AG08395 (cell line): ENCODE results near the gene SLC9A8.
"Not testable (repeated sequence)": the region's sequence is repeated elsewhere in the genome, so short reads cannot be mapped to it uniquely, and the experiment has no call there.

ENCODE experiments used
- DNase-seq: peaks from one replicate; pipeline ENCODE4 v3.0.0; 2012; ENCODE audit warnings: mixed read lengths, low spot score

Gene SLC9A8

DNA sequence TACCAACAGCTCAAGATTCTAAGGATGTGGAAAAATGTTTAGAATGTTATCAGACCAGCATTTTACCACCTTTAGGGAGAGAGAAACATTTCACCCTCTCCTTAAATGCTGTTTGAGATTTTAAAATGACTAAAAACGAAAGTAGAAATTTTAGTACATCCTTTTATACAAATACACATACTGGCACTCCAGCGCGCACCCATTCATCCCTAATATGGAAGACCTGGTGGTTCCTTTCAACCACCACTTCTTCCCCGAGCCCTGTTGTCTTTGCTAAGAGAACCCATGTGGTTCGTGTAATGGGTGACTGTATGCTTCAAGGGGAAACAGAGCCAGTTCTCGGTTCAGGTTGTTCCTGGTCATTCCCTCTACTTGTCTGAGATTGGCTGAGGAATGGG is 81.4 kb downstream of the SLC9A8 start:
- DNase-seq, result no peak

DNA sequence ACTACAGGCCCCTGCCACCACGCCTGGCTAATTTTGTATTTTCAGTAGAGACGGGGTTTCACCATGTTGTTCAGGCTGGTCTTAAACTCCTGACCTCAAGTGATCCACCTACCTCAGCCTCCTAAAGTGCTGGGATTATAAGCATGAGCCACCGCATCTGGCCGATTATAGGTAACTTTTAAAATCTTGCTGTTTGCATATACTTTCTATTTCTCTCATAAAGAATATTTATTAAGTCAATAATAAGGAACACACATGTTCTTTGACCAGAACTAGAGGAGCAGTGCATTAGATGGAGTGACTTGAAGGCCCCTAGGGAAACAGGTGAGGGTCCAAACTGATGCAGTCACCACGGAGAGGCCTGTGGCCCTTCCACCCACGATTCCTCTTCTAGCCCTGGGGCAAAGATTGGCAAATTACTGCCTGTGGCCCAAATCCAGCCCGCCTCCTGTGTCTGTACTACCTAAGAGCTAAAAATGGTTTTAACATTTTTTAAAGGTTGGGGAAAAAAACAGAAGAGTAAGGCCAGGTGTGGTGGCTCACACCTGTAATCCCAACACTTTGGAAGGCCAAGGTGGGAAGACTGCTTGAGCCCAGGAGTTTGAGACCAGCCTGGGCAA is 83.0 kb downstream of the SLC9A8 start:
- DNase-seq, result not testable (repeated sequence)

DNA sequence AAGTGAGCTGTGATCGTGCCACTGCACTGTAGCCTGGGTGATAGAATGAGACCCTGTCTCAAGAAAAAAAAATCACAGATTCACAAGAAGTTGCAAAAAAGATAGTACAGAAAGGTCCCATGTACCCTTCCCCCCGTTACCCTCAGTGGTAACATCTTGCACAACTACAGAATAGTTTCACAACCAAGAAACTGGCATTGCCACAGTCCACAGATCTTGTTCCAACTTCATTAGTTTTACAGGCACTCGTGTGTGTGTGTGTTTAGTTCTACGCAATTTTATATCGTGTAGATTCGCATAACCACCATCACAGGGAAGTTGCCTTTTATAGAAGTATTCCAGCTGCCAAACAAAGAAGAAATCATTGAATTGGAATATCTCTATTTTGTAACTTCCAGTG is 83.6 kb downstream of the SLC9A8 start:
- DNase-seq, result no peak

DNA sequence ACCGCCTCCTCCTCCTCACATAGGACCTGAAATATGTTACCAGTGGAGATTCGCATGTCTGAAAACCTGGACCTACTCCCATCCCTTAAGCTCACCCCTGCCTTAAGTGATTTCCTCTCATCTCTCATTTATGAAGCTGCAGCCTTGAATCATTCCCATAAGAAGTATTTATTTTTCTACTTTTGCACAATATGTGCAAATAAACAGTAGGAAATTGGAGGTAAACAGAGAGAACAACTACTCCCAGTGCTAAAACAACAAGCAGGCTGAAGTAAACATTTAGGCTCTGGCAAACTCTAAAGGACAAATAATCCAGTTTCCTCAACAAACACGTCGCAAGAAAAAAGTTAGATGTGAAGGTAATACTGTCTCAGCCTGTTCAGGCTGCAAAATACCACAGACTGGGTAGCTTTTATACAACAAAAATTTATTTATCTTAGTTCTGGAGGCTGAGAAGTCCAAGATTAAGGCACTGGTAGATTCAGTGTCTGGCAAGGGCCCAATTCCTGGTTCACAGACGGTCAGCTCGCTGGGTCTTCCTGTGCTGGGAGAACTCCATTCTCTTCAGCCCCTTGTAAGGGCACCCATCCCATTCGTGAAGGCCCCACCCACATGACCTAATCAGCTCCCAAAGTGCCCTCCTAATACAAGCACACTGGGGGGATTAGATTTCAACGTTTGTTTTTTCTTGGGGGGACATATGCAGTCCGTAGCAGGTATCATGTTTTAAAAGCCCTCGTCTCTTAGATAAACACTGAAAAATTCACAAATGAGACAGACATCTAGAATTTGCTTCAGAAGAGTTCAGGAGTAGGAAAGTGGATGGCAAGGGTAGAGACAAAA is 87.1 kb downstream of the SLC9A8 start:
- DNase-seq, result no peak

DNA sequence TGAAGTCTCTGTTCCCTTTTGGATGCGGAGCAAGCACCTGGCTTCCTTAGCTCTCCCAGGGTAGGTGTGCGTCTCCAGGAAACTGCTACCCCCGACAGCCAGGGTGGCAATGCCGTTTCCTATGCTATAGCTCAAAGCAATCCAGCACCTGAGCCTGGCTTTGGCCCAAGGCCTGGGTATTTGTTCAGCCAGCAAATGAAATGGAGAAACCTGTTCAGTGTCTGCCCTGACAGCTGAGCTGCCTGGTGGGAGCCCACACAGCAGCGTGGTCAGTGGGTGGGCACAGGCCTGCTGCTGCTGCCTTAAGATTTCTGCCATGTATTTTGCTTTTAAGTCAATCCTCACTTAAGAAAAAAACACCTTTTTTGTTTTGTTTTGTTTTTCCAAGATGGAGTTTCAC is 89.0 kb downstream of the SLC9A8 start:
- no peak for DNase-seq

DNA sequence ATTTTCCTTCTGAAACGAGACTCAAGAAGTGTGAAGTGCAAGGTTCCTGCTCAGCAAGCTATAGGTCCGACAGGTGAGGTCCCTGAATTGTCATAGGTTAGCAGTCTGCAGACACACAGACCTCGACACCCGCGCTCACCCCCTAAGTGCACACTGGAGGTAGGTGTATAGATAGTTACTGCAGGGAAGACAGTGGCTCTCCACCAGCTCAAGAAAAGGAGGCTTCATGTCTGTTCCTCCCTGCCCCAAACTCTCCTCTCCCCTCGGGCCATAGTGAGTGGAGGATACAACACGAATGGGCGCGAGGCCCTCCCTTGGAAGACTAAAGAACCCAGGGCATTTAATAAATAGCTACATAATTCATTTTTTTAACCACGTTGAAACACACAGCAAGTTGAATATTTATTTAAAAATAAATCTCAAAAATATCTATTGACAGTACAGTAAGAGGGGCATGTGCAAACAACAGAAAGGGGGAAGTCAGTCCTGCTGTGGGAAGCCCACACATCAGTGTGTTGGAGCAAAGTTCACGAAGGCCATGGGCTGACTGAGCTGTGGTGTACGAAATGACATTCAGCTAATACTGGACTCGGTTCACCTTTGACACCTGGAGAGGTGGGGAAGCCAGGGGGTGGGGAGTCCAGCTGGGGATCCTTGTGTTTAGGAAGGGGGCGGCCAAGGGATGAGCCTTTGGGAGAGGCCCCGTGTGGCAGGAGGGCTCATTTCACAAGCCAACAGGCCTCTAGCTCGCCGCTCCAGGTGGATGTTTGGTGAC is 92.0 kb downstream of the SLC9A8 start:
- no peak for DNase-seq

DNA sequence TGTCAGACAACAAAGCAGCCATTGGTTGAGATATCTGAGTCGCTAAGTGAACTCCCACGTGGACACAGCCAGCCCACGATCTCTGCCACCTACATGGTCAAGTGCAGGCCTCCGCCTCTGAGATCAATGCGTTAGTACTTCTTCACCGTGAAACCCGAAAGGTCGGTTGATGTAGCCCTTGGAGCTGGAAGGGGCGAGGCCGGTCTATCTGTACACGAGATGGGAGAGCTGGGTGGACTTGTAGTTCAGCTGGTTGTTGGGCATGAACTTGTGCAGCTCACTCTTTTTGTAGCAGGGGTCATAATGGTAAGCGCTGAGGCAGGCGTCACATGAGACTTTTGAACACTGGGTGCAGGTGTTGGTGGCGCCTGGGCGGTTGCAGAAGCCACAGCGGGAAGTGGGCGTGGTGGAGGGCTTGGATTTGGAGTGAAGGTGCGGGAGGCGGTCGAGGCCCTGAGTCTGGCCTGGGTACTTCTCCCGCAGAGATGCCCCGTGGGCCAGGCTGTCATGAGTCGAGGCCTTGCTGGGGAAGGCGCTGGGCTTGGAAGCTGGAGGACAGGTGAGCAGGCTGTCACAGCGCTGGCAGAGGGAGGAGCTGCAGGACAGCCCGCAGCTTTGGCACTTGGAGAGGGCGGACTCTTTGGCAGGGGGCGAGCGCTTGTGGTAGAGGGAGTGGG is 92.9 kb downstream of the SLC9A8 start:
- DNase-seq, result no peak

DNA sequence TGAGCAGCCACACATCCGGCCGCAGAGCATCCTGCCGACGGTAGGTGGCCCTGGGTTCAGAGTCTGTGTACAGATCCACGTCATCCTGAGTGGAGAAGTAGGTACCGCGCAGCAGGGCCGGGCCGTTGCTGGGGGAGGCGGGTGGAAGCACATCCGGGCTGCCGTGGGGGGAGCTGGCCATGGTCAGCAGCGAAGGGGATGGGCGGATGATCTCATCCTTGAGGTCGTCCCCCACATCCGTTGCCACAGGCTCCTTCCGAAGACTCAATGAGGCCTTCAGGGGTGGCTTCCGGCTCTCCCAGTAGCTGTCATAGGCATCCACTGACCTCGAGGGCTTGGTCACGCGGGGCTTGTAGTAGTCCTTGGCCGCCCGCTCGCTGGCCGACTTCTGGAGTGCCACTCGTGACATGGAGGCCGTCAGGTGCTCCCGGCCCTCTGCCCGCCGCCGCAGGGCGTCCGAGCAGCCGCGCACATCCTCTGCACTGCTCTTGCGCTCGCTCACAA is 93.5 kb downstream of the SLC9A8 start:
- DNase-seq, result no peak

DNA sequence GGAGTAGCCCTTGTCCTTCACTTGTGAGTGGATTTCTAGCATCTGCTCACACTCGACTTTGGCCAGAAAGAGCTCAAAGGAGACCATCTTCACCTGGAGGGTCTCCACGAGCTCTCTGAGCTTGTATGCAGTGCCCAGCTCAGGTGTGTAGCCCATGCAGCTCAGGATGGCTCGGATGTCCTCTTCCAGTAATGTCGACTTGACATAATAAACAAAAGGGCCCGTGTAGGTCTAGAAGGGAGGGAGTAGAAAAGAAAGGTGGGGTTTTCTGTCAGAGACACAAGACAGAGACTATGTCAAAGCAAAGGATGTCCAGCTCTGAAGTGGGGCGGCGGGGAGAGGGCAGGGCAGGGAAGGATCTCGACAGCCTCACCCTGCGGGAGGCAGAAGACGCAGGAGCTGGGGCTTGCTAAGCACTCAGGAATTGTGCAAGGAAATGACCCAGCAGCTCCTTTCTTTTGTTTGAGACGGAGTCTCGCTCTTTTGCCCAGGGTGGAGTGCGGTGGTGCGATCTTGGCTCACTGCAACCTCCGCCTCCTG is 94.1 kb downstream of the SLC9A8 start:
- no peak for DNase-seq

DNA sequence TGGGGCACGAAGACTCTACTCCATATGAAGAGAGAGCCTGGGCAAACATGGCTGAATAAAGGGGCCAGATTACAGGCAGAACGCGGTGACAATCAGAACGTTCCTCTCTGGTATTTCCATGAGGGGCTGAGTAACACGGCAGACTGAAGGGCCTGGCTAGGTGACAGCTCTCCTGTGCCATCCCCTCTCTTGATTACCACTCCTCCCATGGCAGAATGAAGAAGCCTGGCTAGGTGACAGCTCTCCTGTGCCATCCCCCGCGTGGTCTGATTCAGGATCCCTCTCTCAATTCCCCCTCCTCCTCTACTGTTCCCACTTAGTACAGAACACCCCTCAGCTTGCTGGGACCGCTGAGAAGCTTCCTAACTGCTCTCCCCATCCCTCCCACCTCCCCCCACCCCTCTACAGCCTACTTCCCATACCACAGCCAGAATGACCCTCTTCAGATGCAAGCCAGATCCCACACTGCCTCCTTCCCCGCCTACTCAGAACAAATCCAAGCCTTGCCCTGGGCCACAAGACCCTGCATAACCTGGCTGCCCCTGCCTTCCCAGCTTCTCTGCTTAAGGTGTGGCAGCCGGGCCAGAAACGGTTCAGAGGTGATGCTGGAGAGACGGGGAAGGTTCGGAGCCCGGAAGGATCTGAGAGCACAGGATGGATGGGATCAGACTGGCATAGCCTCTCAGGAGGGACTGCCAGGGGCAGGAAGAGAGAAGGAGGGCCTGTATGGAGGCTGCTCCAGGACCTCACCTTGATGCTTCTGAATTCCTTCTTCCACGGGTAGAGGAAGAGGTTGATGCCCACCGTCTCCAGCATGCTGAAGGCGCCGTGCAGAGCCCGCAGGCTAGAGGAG is 95.0 kb downstream of the SLC9A8 start:
- DNase-seq, result no peak

DNA sequence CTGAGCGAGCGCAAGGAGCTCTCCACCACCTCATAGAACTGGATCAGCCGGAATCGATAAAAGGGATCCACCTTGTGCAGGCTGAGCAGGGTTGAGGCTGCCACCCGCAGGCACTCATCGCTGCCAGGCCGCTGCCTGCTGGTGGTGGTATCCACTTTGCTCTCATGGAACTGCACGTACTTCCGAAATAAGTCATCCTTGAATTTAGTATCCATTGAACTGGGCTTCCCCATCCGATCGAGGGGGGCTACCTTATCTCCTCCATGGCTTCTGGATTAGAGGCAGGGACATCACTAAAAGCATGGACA is 95.6 kb downstream of the SLC9A8 start:
- DNase-seq, result no peak

DNA sequence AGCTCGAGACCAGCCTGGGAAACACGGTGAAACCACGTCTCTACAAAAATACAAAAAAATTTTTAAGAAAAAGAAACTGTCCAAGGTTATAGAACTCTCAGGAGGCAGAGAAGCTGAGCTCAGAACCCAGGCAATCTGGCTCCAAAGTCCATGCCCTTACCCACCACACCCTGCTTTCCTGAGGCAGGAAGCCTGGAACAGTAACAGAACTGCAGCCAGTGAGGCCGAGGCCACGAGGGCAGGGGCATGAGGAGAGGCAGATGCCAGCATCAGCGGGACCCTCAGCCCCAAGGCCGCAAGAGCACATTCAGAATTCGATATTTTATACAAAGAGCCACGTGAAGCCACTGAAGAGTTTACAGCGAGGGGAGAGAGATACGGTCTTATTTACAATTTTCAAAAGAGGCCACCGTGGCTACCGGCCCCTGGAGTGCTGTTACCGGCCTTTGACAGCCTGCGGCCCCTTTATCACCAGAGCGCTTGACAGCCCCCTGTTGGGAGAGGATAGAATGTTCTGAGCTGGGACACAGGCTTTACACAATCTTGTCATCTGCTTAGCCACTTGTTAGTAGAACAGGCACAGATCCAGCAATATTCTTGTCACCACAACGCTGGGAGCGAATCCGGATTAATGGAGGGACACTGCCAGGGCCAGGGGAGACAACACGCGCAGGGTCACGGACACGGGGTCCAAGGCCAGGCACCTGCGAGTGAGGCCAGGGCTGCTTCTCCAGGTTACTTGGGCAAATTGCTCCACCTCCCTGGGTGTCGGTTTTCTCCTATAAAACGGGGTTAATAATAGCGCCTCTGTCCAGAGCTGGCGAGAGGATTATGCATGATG is 97.1 kb downstream of the SLC9A8 start:
- no peak for DNase-seq

DNA sequence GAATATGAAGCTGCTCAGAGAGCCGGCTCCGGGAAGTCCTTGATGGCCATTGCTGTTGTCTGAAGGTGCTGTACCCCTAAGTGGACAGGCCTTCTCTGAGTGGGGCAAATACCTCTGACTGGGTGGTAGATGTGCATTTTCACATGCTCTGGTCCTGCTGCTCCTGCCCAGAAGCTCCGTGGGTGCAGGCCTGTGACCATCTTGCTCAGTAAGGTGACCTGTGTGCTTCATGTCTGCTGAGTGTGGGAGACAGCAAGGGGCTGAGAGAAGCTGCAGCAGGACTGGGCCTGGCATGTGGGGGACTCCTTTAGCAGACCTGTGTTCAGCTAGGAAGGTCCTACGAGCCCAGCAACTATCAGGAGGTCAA is 97.7 kb downstream of the SLC9A8 start:
- DNase-seq, result no peak

DNA sequence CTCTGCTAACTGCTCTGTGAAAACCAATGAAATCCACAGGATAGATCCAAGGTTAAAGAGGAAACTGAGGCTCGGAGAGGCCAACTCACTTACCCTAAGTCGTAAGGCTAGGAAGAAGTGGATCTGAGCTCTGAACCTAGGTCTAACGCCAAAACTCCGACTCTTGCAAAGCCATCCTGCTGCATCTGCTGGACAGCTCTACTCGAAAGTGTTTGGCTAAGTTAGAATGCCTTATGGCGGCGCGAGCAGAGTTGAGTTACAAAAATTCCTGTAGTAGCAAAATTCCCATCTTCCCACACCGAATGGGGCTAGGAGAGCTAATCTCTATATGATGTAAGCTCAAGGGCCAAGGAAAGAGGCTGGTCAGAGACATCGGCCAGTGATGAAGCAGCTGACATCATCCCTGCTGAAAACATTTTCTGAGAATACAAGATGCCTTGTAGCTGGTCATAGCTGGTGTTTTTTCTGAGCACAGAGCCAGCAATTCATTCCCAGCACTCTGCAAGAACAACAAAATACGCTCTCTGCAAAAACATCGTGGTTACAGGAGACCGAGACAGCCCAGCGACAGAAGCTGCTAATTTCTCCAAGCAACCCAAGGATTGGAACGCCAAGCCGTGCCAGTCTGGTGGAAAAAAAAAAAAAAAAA is 100.9 kb downstream of the SLC9A8 start:
- no peak for DNase-seq

DNA sequence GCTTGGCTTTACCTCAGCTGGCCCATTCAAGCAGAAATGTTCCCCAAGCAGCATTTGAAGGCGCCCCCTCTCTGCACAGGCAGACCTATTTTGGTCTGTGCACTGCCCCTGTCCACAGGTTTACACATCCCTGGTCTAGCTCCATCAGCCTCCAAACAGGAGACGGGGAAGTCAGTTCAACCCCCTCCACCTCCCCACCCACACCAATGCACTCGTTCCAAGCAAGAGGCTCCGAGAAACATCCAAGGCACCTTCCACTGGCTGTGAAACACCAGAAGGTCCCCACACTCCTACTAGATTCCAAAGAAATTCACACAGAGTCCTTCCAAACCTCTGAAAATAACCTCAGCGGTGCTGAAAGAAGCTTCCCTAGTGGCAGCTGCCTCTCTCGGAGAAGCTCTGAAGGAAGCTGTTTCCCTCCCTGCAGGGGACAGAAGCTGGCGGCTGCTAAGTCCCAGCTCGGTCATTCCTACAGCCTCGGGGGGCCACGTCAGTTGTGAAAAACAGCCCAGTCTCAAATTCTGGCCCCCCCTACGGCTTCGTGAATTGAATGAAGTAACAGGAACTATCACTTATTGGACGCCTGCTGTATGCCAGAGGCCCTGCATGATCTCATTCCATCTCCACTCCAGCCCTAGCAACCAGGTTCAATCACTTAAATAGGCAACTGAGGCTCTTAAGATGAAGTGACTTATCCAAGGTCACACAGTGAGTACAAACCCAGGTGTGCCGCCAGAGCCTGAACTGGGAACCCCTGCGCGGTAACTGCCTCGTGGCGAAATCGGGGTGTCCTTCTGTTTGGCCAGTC is 101.9 kb downstream of the SLC9A8 start:
- DNase-seq, result no peak

DNA sequence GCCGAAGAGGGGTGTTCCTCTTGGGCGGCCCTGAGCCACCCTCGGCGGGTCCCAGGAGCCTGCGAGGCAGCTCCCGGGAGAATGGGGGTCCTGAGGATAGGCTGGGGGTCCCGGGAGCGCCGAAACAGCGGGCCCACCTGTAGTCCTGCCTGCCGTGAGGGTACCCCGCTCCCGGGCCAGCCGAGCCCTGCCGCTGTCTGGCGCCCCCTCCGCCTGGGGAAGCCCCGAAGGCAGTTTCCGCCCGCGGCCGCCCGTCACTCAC is 102.4 kb downstream of the SLC9A8 start:
- no peak for DNase-seq

DNA sequence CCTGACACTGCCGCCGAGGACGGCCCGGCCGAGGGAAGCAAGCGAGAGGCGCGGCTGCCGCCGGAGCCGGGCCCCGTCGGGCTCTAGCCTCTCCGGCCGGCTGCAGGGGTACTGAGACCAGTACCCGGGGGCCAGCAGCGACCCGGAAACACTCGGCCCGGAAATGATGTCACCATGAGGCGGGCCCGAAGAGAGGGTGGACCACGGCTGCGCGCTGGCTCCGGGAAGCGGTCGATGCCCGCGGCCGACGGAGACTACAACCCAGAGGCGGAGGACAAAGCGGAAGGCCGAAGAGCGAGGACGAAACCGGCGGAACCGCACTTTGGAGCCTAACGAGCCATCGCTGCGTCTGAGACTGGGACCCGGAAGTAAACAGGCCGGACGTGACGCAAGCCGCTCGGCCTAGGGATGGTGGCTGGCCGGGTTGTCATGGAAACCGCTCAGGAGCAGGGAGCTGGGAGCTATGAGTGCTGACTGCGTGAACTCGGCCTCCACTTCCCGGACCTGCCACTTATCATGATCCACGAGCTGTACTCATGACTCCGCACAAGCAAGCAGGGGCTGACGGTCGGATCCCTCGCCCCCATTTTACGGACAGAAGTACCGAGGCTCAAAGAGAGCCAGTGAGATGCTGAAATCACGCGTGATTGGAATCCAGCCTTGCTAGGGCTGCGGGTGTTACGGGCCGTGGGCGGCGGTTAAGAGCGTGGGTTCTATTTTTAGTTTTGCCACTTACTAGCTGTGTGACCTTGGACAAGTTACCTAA is 102.9 kb downstream of the SLC9A8 start, which contains the start of gene SPATA2:
SPATA2 (minus strand) TSS at position 150 of the 766 bp plus-strand sequence. CDS start 7,039 bp downstream, outside the sequence.
- peak; percentile 98 for DNase-seq
